ENCODE data around the gene AGBL4. TPM values are rescaled to one million over a fixed set of nuclear protein-coding genes. Genes with fewer than 3 reads are reported as not detected.

The AGBL4 gene
- total RNA-seq, 4 donors from 2014 or later = 0.13 TPM; not detected in 3

DNA sequence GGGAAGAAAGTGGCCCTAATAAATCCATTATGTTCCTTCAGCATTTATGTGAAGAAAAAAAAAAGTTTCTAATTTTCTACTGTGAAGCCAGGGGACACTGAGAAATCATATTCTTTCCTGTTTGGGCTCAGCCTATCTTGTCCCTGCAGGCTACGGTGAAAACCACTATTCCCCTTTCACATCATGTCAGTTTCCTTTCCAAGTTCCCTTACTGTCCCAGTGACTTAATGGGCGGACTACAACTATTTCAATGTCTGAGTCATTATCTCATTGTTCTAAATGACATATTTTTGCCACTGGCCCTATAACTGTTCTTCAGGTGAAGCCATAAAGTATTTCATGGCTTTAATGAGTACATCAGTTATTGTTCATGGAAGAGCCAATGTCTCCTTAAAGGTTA is 1175.7 kb downstream of the AGBL4 start:
- no peaks in the 10 kb centered on the region for H3K36me3 ChIP-seq
- no peak overlapping the region for H3K27ac ChIP-seq (replicated peaks in 1 of 4)
- intact Hi-C loops (cut with DNase I) = no loop called here
- no peak overlapping the region for H3K4me3 ChIP-seq
- peaks cover 0 to 11% (median 9%) of the 10 kb centered on the region in 4 donors for H3K4me1 ChIP-seq
- no peak for DNase-seq (ENCODE audit: extremely low spot score)
- H3K9me3 ChIP-seq = no peaks in the 10 kb centered on the region
- WGBS = 66% methylated on average over 2 of the region's 2 CpGs
- TF ChIP-seq EP300 (IDR thresholded peaks at IDR 0.05) = no peak
- TF ChIP-seq POLR2AphosphoS5 (IDR thresholded peaks at IDR 0.05) = no peak
- no peak for TF ChIP-seq CTCF (IDR thresholded peaks at IDR 0.05)
- TF ChIP-seq POLR2A (IDR thresholded peaks at IDR 0.05; ENCODE audit: low read depth) = no peak
- no peaks in the 10 kb centered on the region for H3K27me3 ChIP-seq

- no peaks in the 10 kb centered on the region for H3K27me3 ChIP-seq
- no peak for TF ChIP-seq POLR2AphosphoS5 (IDR thresholded peaks at IDR 0.05)
- TF ChIP-seq POLR2A (IDR thresholded peaks at IDR 0.05; ENCODE audit: low read depth) = no peak
- TF ChIP-seq EP300 (IDR thresholded peaks at IDR 0.05) = no peak
- no peak for TF ChIP-seq CTCF (IDR thresholded peaks at IDR 0.05)
- H3K4me3 ChIP-seq = no peak overlapping the region
- no peaks in the 10 kb centered on the region for H3K36me3 ChIP-seq
- DNase-seq (ENCODE audit: extremely low spot score) = no peak
- H3K4me1 ChIP-seq = peaks cover 0 to 11% (median 9%) of the 10 kb centered on the region in 4 donors
- intact Hi-C loops (cut with DNase I) = no loop called here
- no peak overlapping the region for H3K27ac ChIP-seq (replicated peaks in 1 of 4)
- 93% methylated on average over 1 of the region's 1 CpG for WGBS
- no peaks in the 10 kb centered on the region for H3K9me3 ChIP-seq
These were observed 1177.3 kb downstream of the AGBL4 start for GRCh38 chr1:48846441-48846840.

GRCh38 chr1:48844187-48844586 is 1179.6 kb downstream of the AGBL4 start:
- Histone ChIP-seq H3K27ac (replicated peaks in 1 of 4) (no peak overlapping the region), H3K4me3 (no peak overlapping the region), H3K9me3 (no peaks in the 10 kb centered on the region), H3K36me3 (no peaks in the 10 kb centered on the region), H3K27me3 (no peaks in the 10 kb centered on the region), H3K4me1 (peaks cover 0 to 5% (median 4%) of the 10 kb centered on the region in 4 donors)
- no peak for TF ChIP-seq CTCF (IDR thresholded peaks at IDR 0.05)
- TF ChIP-seq POLR2AphosphoS5 (IDR thresholded peaks at IDR 0.05) = no peak
- no peak for TF ChIP-seq POLR2A (IDR thresholded peaks at IDR 0.05; ENCODE audit: low read depth)
- no peak for TF ChIP-seq EP300 (IDR thresholded peaks at IDR 0.05)
- no peak for DNase-seq (ENCODE audit: extremely low spot score)
- 82% methylated on average over 3 of the region's 3 CpGs for WGBS
- intact Hi-C loops (cut with DNase I) = no loop called here

GRCh38 chr1:48841966-48842365 is 1181.8 kb downstream of the AGBL4 start:
- no peaks in the 10 kb centered on the region for H3K27me3 ChIP-seq
- no peaks in the 10 kb centered on the region for H3K36me3 ChIP-seq
- H3K9me3 ChIP-seq = no peaks in the 10 kb centered on the region
- intact Hi-C loops (cut with DNase I) = no loop called here
- H3K4me3 ChIP-seq = no peak overlapping the region
- no peak for TF ChIP-seq CTCF (IDR thresholded peaks at IDR 0.05)
- no peak for TF ChIP-seq POLR2AphosphoS5 (IDR thresholded peaks at IDR 0.05)
- no peak for TF ChIP-seq EP300 (IDR thresholded peaks at IDR 0.05)
- no peak for TF ChIP-seq POLR2A (IDR thresholded peaks at IDR 0.05; ENCODE audit: low read depth)
- no peak overlapping the region for H3K27ac ChIP-seq (replicated peaks in 1 of 4)
- WGBS = 50% methylated on average over 2 of the region's 2 CpGs
- H3K4me1 ChIP-seq = no peaks in the 10 kb centered on the region
- no peak for DNase-seq (ENCODE audit: extremely low spot score)

- TF ChIP-seq POLR2AphosphoS5 (IDR thresholded peaks at IDR 0.05) (no peak), CTCF (IDR thresholded peaks at IDR 0.05) (no peak), EP300 (IDR thresholded peaks at IDR 0.05) (no peak), POLR2A (IDR thresholded peaks at IDR 0.05; ENCODE audit: low read depth) (no peak)
- WGBS = 82% methylated on average over 3 of the region's 3 CpGs
- Histone ChIP-seq H3K27ac (replicated peaks in 1 of 4) (no peak overlapping the region), H3K4me3 (no peak overlapping the region), H3K4me1 (no peaks in the 10 kb centered on the region), H3K36me3 (no peaks in the 10 kb centered on the region), H3K9me3 (no peaks in the 10 kb centered on the region), H3K27me3 (no peaks in the 10 kb centered on the region)
- intact Hi-C loops (cut with DNase I) = no loop called here
- no peak for DNase-seq (ENCODE audit: extremely low spot score)
These were observed 1182.3 kb downstream of the AGBL4 start for GRCh38 chr1:48841461-48841860.
